NCI-H1092 treated with DMSO at 0.1 percent for 48 hours (cell line): Measurements from ENCODE around the gene PAQR9.
"Not testable (repeated sequence)": the region's sequence is repeated elsewhere in the genome, so short reads cannot be mapped to it uniquely, and the experiment has no call there.

ENCODE experiments used
- DNase-seq: peaks from one replicate; lab custom pipeline; 2025; lab: John Stamatoyannopoulos, UW

PAQR9 gene

GRCh38 chr3:142963516-142964448, at the start of gene PAQR9:
PAQR9 (minus strand) TSS chr3:142963674; CDS start chr3:142963336, 338 bp downstream.
- DNase-seq = peak; percentile 24

- no peak for DNase-seq
Observed at GRCh38 chr3:143011705-143012104, 48.2 kb upstream of the PAQR9 start.

GRCh38 chr3:143010024-143010423, 46.5 kb upstream of the PAQR9 start:
- DNase-seq = no peak

- no peak for DNase-seq
Observed at GRCh38 chr3:143004823-143005222, 41.3 kb upstream of the PAQR9 start.

- no peak for DNase-seq
Observed at GRCh38 chr3:143002727-143003126, 39.3 kb upstream of the PAQR9 start.

GRCh38 chr3:143002083-143002712, 38.7 kb upstream of the PAQR9 start:
- peak; percentile 46 for DNase-seq

- peak; percentile 97 for DNase-seq
Observed at GRCh38 chr3:143001369-143002082, 38.1 kb upstream of the PAQR9 start, which contains the start of gene U2SURP. U2SURP (plus strand) TSS chr3:143001570; CDS start chr3:143001629, 59 bp downstream.

GRCh38 chr3:143001034-143001368, 37.5 kb upstream of the PAQR9 start:
- DNase-seq = no peak

GRCh38 chr3:143000528-143000927, 37.1 kb upstream of the PAQR9 start:
- DNase-seq = no peak

- DNase-seq = no peak
Observed at GRCh38 chr3:142999881-143000280, 36.4 kb upstream of the PAQR9 start.

- no peak for DNase-seq
Observed at GRCh38 chr3:142998439-142998838, 35.0 kb upstream of the PAQR9 start.

GRCh38 chr3:142997330-142997729, 33.9 kb upstream of the PAQR9 start:
- no peak for DNase-seq

GRCh38 chr3:142993958-142994442, 30.5 kb upstream of the PAQR9 start:
- DNase-seq = peak; percentile 31

- DNase-seq = no peak
Observed at GRCh38 chr3:142992323-142992722, 28.8 kb upstream of the PAQR9 start.

GRCh38 chr3:142990721-142991120, 27.2 kb upstream of the PAQR9 start:
- DNase-seq = no peak

GRCh38 chr3:142988826-142989225, 25.4 kb upstream of the PAQR9 start:
- DNase-seq = not testable (repeated sequence)

GRCh38 chr3:142988221-142988620, 24.7 kb upstream of the PAQR9 start:
- DNase-seq = not testable (repeated sequence)

GRCh38 chr3:142987707-142988106, 24.2 kb upstream of the PAQR9 start:
- no peak for DNase-seq

GRCh38 chr3:142987080-142987700, 23.7 kb upstream of the PAQR9 start:
- DNase-seq = peak; percentile 44

- no peak for DNase-seq
Observed at GRCh38 chr3:142984255-142984654, 20.8 kb upstream of the PAQR9 start.

- no peak for DNase-seq
Observed at GRCh38 chr3:142983318-142983717, 19.8 kb upstream of the PAQR9 start.
